Activated T-cell treated with anti-CD3 and anti-CD28 coated beads for 1 hour (primary cell): ENCODE measurements around the gene MCC.
"Not testable (repeated sequence)": the region's sequence is repeated elsewhere in the genome, so short reads cannot be mapped to it uniquely, and the experiment has no call there.

Experiments
- DNase-seq: peaks from one replicate; pipeline ENCODE4 v3.0.0-alpha.2; 2020; ENCODE audit warnings: low read depth

MCC gene

DNA sequence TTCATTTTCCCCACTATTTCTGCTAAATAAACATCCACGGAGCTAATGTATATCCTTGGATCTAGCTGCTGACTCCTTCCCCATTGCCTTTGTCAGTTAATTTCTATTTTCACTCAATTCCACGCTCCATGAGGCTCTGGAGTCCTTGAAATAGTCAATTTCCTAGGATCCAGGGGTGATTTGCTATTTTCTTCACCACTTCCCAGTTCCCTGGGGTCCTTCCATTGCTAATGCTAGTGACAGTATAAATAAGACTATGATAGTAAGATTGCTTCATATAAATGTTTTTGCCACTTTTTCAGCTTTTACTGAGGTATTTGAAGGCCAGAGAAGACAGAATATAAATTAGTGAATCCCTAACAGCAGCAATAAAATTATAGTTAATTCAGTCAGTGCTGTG lies 66.6 kb downstream of the MCC start:
- no peak for DNase-seq

DNA sequence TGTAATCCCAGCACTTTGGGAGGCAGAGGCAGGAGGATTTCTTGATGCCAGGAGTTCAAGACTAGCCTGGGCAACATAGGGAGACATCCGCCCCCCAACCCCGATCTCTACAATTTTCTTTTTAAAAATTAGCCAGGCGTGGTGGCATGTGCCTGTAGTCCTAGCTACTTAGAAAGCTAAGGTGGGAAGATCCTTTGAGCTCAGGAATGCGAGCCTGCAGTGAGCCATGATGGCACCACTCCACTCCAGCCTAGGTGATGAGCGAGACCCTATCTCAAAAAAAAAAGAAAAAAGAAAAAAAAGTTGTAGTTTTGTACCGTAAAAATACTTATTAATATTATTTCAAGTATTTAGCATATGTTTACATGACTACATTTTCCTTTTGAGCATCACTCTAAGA lies 82.7 kb downstream of the MCC start:
- no peak for DNase-seq

DNA sequence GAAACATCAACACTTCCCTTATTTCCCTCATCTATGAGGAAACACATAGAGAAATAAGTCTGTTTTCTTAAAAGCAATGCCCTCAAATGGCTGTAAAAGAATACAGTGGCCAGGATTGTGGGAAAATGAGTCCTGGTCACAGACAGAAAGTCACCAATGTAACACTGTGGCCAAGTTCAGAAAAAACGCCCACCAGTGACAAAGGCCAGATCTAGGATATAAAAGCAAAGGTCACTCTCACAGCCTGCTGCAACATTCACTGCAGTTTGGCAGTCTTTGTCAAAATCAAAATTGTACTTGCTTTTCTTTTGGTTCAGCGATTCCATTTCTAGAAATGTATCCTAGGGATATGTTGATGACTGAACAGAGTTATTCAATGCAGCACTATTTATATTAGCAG lies 84.0 kb downstream of the MCC start:
- no peak for DNase-seq

DNA sequence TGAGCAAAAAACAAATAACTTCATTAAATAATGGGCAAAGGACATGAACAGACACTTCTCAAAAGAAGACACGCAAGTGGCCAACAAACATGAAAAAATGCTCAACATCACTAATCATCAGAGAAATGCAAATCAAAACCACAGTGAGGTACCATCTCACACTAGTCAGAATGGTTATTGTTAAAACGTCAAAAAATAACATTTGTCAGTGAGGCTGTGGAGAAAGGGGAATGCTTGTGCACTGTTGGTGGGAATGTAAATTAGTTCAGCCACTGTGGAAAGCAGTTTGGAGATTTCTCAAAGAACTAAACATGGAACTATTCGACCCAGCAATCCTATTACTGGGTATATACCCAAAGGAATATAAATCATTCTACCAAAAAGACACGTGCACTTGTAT lies 90.3 kb downstream of the MCC start:
- not testable (repeated sequence) for DNase-seq

DNA sequence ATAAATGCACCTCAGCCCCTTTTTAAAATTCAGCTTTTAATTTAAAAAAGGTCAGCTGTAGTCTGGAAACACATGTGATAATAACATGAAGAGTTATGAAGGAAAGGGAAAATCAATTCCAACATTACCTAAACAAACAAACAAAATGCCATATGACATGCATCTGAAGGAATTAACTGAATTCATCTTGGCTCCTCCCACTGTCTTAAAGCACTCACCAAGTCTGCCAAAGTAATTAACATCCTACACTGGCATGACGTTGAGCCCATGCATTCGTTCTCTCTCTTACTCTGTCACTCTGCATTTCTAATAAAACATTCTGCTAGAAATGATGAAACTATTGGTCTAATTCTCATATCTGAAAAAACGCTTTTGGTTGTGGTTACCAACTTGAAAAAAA lies 91.2 kb downstream of the MCC start:
- DNase-seq, result no peak

DNA sequence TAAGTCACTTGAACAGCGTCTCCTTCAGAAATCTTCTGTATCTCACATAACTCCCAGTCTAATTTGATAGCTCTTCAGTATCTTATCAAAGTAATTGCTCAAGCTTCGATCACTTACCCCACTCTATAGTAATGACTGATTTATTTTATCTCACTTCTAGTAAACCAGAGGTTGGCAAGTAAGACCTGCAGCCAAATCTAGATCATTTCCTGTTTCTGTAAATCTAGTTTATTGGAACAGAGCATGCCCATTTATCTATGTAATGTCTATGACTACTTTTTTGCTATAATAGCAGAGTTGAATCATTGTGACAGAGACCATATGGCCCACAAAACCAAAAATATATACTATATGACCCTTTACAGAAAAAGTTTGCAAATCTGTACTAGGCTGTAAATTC lies 93.6 kb downstream of the MCC start:
- no peak for DNase-seq

DNA sequence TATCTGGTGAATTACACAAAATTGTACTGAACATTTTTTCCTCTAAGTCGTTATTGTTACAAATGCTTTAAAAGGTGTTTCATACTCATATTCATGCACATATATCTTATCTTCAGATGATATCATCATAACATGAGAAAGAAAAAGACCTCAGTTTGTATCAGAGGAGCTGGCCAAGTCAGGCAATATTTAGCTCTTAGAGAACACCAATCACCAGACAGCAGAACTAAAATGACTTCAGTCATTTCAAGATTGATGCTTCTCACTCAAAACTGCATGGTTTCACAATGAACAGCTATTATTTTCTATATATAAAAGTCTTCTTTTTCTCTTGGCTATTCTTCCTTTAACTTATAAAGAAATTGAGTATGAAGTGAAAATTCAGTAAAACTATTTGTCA lies 98.0 kb downstream of the MCC start:
- no peak for DNase-seq

DNA sequence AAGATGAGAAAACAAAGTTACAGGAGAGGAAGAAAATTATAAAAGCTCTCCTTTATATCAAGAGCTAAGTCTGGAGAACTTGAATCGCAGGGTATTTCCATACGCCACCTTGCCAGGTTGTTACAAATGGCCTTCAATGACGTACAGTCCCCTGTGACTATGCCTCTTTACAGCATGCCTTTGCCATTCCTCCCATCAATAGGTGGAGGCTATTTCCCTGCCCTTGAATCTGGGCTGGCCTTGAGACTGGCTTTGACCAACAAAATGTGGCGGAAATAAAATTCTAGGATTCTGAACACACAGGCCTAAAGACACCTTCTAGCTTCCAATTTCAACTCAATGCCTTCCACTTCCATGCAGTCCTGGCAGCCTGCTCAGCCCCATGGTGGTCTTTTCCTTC lies 99.1 kb downstream of the MCC start:
- DNase-seq, result no peak

DNA sequence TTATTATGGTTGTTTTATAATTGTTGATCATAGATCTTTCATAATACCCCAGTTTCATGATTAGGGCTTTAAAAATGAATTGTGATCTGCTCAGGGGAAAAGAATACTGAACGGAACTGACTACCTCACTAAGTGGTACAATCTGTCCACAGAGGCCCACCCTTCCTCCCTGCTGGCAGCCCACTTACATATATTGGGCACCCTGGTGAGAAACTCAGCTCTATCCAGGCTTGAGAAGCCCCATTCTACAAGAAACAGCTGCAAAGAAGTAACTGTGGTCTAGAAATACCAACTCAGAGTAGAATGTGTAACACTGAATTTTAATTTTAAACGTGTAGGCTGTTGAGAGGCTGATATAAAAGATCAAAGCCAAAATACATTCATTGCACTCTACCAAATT lies 100.4 kb downstream of the MCC start:
- DNase-seq, result no peak

DNA sequence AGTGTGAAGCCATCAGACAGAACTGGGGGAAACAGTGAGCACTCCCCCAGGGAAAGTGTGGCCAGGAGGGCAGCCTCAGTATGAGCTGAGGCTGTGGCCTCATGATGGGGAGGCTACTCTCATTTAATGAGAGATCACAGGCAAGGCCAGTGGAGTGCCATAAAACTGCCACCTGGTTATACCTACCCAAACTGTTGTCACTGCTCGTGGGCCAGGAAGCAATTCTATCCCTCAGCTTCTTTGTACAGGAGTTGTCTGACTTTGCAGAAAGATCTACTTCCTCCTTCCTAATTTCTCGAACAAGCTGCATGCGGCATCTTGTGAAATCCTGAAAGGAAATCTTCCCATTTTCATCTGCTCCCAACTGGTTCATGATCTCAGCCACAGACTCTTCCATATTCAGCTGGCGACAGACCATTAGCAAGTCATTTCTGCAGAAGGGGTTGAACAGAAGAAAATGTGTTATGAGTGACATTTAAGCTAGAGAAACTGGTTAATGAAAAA lies 103.4 kb downstream of the MCC start:
- DNase-seq, result no peak

DNA sequence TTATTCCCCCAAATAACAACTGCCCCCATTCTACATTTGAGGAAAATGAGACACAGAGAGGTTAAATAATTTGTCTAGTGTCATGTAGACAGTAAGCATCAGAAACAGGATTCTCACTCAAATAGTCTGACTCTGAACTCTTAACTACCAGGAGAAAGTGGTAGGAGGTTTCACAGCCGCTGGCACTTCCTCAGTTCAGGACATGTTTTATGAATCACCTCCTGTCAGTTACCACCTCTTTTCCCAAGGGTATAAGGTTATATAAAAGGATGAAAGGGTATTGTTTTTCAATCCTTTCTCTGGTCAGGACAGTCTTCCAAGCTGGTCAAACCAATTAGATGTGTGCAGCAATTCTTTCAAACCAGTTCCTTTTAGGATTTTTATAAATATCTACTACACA lies 105.5 kb downstream of the MCC start:
- DNase-seq, result no peak

DNA sequence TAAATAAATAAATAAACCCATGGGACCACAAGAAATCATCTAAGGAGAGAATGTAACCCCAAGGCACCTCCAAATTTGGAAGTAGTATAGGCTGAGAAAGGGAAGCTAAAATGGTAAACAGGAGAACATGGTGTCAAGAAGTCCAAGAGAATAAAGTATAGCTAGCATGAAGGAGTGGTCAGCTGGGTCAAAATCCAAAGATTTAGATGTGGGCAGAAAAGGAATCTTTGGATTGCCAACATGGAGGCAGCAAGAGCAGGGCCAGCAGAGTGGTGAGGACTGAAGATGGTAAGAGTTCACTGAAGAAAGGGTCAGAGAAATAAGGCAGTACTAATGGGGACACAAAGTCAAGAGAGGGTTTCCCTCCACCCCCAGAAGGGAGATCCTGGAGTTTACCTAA lies 106.5 kb downstream of the MCC start:
- DNase-seq, result no peak

DNA sequence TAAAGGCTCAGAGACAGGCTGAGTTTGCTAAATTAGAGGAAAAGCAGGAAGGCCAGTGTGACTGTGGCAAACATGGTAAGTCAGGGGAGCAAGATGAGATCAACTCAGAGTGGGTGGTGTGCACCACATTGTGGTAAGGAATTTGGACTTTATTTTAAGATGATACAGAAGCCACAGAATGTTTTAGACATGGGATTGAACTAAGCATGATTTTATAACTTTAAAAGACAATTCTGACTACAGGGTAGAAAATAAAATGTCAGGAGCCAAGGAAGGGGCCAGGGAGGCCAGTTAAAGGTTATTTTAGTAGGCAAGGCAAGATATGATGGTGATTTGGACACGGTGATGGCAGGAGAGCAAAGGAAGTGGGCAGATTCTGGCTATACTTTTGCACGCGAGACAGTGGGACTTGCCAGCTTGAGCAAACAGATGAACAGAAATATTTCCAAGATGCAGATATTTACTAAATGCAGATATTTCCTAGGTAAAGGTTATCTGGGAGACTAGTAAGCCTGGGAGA lies 107.4 kb downstream of the MCC start:
- no peak for DNase-seq

DNA sequence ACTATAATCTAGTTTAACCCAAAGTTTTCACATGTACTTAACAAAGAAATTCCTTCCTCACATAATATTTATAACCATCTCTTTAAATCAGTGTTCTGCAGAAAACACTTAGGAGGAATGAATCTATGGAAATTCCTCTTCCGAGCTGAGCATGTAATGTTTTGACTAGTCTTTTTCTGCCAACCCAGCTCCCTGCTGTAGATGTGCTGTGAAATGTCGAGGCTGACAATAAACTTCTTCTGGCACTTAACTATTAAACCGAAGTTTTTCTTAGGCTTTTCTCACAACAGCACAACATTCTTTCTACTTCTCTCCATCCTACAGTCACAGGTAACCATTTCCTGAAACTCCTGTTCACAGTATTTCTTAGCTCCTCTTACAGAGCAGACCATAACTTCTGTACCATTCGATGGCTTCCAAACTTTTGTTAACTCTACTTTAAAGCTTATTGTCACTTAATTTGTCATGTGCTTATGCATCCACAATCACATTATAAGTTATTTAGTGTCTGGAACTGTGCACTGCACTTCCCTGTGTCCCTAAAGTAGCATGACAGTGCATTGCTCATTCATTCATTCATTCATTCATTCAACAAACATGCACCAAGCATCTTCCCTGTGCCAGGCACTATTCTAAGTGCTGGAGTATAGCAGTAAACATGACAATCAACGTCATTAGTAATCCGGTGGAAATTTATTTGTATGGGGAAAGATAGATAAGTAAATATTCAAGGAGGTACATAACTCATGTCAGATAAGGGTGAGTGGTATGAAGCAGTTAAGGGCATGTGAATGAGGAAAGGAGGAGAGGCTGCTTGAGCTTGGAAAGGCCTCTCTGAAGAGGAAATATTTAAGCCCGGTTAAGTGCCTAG lies 108.1 kb downstream of the MCC start:
- DNase-seq, result no peak

DNA sequence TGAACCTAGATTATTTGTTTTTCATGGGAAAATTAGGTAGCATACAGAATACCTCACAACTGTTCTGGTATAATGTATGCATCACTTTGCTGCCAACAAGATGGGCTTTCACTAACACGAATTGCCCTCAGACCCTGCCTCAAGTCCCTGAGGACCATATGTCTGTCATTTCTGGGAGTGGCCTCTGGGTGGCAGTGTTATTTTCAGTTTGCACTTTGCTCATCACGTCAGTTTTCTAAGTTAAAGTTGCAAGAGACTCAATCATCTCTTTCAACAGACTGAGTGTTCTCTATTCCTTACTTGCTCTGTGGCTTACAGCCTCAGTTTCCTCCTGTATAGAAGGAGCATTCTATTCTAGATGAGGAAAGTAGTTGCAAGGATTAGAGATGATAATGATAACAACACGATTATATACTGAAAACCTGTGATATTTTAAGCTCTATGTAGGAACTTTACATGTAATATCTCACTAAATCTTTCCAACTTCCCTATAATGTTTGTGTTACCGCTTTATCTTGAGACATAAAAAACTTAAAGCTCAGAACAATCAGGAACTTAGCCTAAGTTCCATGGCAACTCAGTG lies 109.2 kb downstream of the MCC start:
- peak; percentile 30 for DNase-seq

DNA sequence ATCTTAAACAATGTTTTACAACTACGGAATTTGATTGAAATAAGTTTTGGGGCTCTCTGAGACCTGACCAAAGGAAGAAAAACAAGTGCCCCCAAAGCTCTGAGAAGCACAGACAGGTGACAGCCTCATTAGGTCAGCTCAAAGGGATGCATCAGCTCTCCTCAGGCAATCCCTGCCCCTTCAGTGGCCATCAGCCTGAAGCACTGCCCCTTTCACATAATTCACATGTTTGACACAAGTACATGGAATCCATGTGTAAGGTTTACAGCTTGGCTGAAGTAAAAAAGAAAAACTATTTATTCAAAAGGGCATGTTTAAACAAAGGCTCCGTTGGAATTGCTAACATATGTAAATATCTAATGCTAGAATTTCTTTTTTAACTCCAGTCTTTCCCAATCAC lies 109.7 kb downstream of the MCC start:
- no peak for DNase-seq

DNA sequence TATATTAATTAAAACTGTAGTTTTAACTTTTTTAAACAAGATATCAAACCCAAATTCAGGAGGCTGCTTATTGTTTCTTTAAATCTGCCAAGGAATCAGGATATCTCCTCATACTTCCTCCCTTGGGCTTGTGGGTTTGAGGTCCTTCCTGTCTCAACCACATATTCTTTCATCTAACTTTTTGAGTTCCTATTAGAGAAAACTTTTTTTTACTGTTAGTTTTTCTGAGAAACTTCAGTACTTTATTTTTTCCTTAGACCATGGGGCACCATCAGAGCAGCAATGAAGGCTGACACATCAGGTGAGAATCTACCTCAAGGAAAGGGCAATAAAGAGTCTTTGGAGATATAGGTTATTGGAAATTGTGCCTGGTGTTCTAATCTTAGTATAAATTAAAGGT lies 110.2 kb downstream of the MCC start:
- DNase-seq, result no peak

DNA sequence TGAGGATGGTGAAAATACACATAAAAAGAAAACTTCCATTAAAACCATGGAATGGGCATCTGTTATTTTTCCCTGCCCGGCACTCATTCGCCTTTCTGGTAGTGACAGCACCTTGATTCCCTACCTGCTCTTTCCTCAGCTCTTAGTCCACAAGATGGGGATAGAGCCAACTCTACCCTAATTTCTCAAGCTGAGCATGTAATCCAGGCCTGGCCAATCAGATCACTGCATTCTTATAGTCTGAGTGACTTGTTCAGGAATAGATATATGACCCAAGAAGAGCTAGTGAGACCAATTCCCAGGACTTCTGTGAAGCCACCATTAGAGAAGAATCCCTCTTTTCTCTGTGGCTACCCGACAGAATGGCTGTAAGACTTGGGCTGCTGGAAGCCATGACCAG lies 111.6 kb downstream of the MCC start:
- no peak for DNase-seq

DNA sequence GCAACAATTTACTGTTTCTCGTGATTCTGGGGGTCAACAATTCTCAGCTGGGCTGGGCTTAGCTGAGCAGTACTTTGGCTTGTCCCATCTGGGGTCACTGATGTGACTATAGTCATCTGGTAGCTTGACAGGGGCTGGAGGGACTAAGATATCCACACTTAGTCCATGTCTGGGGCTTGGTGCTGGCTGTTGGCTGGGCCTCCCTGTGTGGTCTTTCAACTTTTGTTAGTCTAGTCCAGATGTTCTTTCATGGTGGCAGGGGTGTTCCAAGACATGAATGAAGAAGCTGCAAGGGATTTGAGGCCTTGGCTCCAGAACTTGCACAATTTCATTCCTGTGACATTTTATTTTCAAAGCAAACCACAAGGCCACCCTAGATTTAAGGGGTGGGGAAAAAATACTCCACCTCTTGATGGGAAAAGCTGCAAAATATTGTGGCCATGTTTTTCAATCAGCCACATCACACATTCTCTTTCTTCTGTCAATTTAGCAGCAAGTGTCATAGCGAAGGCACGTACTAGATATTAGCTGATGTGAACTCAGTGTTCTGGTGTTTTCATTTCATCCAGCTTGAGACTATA lies 112.7 kb downstream of the MCC start:
- DNase-seq, result no peak

DNA sequence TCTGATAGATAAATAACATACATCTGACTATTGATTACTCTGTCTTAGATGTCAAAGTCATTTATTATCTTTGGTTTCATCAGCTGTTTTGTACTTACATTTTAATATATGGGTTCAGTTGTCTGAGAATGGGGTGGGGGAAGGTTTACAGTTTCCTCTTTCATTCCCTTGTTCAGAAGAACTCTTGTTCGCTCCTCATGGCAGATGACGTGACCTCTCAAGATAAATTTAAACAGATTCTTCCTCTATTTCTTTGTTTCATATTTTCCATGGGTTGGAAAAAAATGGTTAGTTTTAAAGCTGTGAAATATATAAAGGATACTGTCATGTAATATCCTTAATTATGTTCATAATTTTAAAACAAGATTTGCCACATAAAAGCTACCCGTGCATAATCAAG lies 114.8 kb downstream of the MCC start:
- no peak for DNase-seq

DNA sequence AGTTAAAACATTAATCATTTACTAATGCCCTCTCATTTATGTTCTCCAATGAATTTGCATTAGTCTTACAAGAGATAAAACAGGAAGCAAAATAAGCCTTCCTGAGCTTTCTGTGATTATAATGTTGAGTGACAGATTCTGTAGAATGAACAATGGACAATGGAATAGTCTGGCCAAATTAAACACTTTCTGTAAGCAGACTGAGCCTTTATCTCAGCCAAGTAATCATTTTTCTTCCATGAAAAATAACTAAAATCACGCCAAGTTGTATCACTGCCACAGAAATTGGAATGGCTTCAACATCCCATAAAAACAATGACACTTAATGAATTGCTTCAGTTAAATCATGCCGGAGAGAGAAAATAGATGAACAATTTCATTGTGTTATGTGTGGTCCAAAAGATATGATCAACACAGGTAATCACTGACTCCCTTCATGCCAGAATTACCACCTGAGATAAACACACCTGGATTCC lies 116.5 kb downstream of the MCC start:
- no peak for DNase-seq

DNA sequence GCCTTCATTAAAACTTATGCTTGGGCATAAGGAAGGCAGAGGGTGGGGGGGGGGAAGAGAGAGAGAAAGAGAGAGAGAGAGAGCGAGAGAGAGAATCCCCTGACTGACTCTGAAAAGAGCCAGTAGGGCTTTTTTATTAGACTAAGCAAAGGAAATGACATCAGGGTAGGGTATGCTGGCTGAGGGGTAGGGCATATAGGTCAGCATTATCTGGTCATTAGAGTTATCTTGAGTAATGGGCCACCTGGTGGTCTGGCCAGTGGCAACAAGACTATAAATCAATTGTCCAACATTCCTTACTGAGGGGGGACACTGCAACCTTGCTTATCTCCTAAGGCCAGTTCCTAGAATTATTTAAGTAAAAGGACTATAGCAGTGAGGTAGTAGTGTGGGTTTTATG lies 120.7 kb downstream of the MCC start:
- DNase-seq, result no peak

DNA sequence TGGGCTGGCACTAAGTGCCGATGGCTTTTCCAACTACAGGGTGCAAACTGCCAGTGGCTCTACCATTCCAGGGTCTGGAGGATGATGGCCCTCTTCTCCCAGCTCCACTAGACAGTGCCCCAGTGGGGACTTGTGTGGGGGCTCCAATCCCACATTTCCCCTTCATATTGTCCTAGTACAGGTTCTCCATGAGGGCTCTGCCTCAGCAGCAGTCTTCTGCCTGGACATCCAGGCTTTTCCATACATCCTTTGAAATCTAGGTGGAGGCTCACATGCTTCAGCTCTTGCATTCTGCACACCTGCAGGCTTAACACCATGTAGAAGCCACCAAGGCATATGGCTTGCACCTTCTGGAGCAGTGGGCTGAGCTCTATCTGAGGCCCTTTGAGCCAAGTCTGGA lies 123.8 kb downstream of the MCC start:
- DNase-seq, result no peak
